Measurements from ENCODE around the gene NGLY1.

The NGLY1 gene

GRCh38 chr3:25713341-25713985 lies 69.8 kb downstream of the NGLY1 start:
- Histone ChIP-seq H3K36me3 (ENCODE audit: control insufficient read depth in 4 of 4, insufficient read depth in 4 of 4, low read length in 3 of 4) (peaks cover 0 to 5% (median 4%) of the 10 kb centered on the region in 4 experiments), H3K9me3 (ENCODE audit: control extremely low read depth in 1 of 5, control insufficient read depth in 4 of 5, insufficient read depth in 2 of 5, low read depth in 1 of 5, low read length in 4 of 5) (peaks cover 0 to 3% (median 0%) of the 10 kb centered on the region in 5 experiments), H3K4me3 (ENCODE audit: control insufficient read depth in 1 of 7, extremely low read depth in 1 of 7, insufficient read depth in 4 of 7, low read depth in 2 of 7, low read length in 6 of 7) (no peak overlapping the region), H3K4me1 (ENCODE audit: control extremely low read depth in 1 of 4, control insufficient read depth in 4 of 4, insufficient read depth in 4 of 4, low read length in 3 of 4) (peaks cover 0 to 3% (median 0%) of the 10 kb centered on the region in 4 experiments), H3K27ac (ENCODE audit: insufficient read depth in 1 of 2, low read depth in 1 of 2, low read length in 2 of 2, poor library complexity in 1 of 2, severe bottlenecking in 2 of 2) (no peak overlapping the region), H3K27me3 (replicated peaks in 2 of 5; ENCODE audit: control insufficient read depth in 4 of 5, insufficient read depth in 5 of 5, low read length in 4 of 5) (no peaks in the 10 kb centered on the region)
- DNase-seq = no peak
- POLR2A ChIA-PET = no interaction called here
- CTCF ChIA-PET = no interaction called here
- 95% methylated on average over 10 of the region's 11 CpGs for WGBS (ENCODE audit: insufficient coverage)

GRCh38 chr3:25711090-25711489 lies 72.2 kb downstream of the NGLY1 start:
- H3K4me1 ChIP-seq (ENCODE audit: control extremely low read depth in 1 of 4, control insufficient read depth in 4 of 4, insufficient read depth in 4 of 4, low read length in 3 of 4) = peaks cover 0 to 3% (median 0%) of the 10 kb centered on the region in 4 experiments
- H3K27ac ChIP-seq (ENCODE audit: insufficient read depth in 1 of 2, low read depth in 1 of 2, low read length in 2 of 2, poor library complexity in 1 of 2, severe bottlenecking in 2 of 2) = no peak overlapping the region
- no peak overlapping the region for H3K4me3 ChIP-seq (ENCODE audit: control insufficient read depth in 1 of 7, extremely low read depth in 1 of 7, insufficient read depth in 4 of 7, low read depth in 2 of 7, low read length in 6 of 7)
- H3K36me3 ChIP-seq (ENCODE audit: control insufficient read depth in 4 of 4, insufficient read depth in 4 of 4, low read length in 3 of 4) = no peaks in the 10 kb centered on the region
- no peaks in the 10 kb centered on the region for H3K9me3 ChIP-seq (ENCODE audit: control extremely low read depth in 1 of 5, control insufficient read depth in 4 of 5, insufficient read depth in 2 of 5, low read depth in 1 of 5, low read length in 4 of 5)
- CTCF ChIA-PET = no interaction called here
- H3K27me3 ChIP-seq (replicated peaks in 2 of 5; ENCODE audit: control insufficient read depth in 4 of 5, insufficient read depth in 5 of 5, low read length in 4 of 5) = no peaks in the 10 kb centered on the region
- POLR2A ChIA-PET = no interaction called here
- no CpG with 5 or more reads among the region's 2 CpGs for WGBS (ENCODE audit: insufficient coverage)
- no peak for DNase-seq

GRCh38 chr3:25708036-25708435 lies 75.2 kb downstream of the NGLY1 start:
- no peak overlapping the region for H3K27ac ChIP-seq (ENCODE audit: insufficient read depth in 1 of 2, low read depth in 1 of 2, low read length in 2 of 2, poor library complexity in 1 of 2, severe bottlenecking in 2 of 2)
- peaks cover 0 to 3% (median 0%) of the 10 kb centered on the region in 4 experiments for H3K4me1 ChIP-seq (ENCODE audit: control extremely low read depth in 1 of 4, control insufficient read depth in 4 of 4, insufficient read depth in 4 of 4, low read length in 3 of 4)
- no peaks in the 10 kb centered on the region for H3K9me3 ChIP-seq (ENCODE audit: control extremely low read depth in 1 of 5, control insufficient read depth in 4 of 5, insufficient read depth in 2 of 5, low read depth in 1 of 5, low read length in 4 of 5)
- no peaks in the 10 kb centered on the region for H3K36me3 ChIP-seq (ENCODE audit: control insufficient read depth in 4 of 4, insufficient read depth in 4 of 4, low read length in 3 of 4)
- 100% methylated on average over 2 of the region's 3 CpGs for WGBS (ENCODE audit: insufficient coverage)
- H3K27me3 ChIP-seq (replicated peaks in 2 of 5; ENCODE audit: control insufficient read depth in 4 of 5, insufficient read depth in 5 of 5, low read length in 4 of 5) = no peaks in the 10 kb centered on the region
- ChIA-PET CTCF (interaction anchor here (1.5 kb wide), 1 partner anchor 13 kb away, joined by 3 read pairs; no protein-coding TSS in a partner anchor), POLR2A (no interaction called here)
- H3K4me3 ChIP-seq (ENCODE audit: control insufficient read depth in 1 of 7, extremely low read depth in 1 of 7, insufficient read depth in 4 of 7, low read depth in 2 of 7, low read length in 6 of 7) = no peak overlapping the region
- no peak for DNase-seq

- Histone ChIP-seq H3K36me3 (ENCODE audit: control insufficient read depth in 4 of 4, insufficient read depth in 4 of 4, low read length in 3 of 4) (no peaks in the 10 kb centered on the region), H3K4me3 (ENCODE audit: control insufficient read depth in 1 of 7, extremely low read depth in 1 of 7, insufficient read depth in 4 of 7, low read depth in 2 of 7, low read length in 6 of 7) (no peak overlapping the region), H3K27me3 (replicated peaks in 2 of 5; ENCODE audit: control insufficient read depth in 4 of 5, insufficient read depth in 5 of 5, low read length in 4 of 5) (no peaks in the 10 kb centered on the region), H3K4me1 (ENCODE audit: control extremely low read depth in 1 of 4, control insufficient read depth in 4 of 4, insufficient read depth in 4 of 4, low read length in 3 of 4) (peaks cover 0 to 3% (median 0%) of the 10 kb centered on the region in 4 experiments), H3K27ac (ENCODE audit: insufficient read depth in 1 of 2, low read depth in 1 of 2, low read length in 2 of 2, poor library complexity in 1 of 2, severe bottlenecking in 2 of 2) (no peak overlapping the region), H3K9me3 (ENCODE audit: control extremely low read depth in 1 of 5, control insufficient read depth in 4 of 5, insufficient read depth in 2 of 5, low read depth in 1 of 5, low read length in 4 of 5) (no peaks in the 10 kb centered on the region)
- DNase-seq = no peak
- POLR2A ChIA-PET = no interaction called here
- CTCF ChIA-PET = interaction anchor here (1.5 kb wide), 1 partner anchor 14 kb away, joined by 3 read pairs; no protein-coding TSS in a partner anchor
- no CpG with 5 or more reads among the region's 2 CpGs for WGBS (ENCODE audit: insufficient coverage)
Measured at GRCh38 chr3:25707268-25707926, 75.8 kb downstream of the NGLY1 start.

- H3K27me3 ChIP-seq (replicated peaks in 2 of 5; ENCODE audit: control insufficient read depth in 4 of 5, insufficient read depth in 5 of 5, low read length in 4 of 5) = no peaks in the 10 kb centered on the region
- no peaks in the 10 kb centered on the region for H3K36me3 ChIP-seq (ENCODE audit: control insufficient read depth in 4 of 4, insufficient read depth in 4 of 4, low read length in 3 of 4)
- WGBS (ENCODE audit: insufficient coverage) = 100% methylated on average over 4 of the region's 4 CpGs
- no peak overlapping the region for H3K4me3 ChIP-seq (ENCODE audit: control insufficient read depth in 1 of 7, extremely low read depth in 1 of 7, insufficient read depth in 4 of 7, low read depth in 2 of 7, low read length in 6 of 7)
- POLR2A ChIA-PET = no interaction called here
- no peaks in the 10 kb centered on the region for H3K9me3 ChIP-seq (ENCODE audit: control extremely low read depth in 1 of 5, control insufficient read depth in 4 of 5, insufficient read depth in 2 of 5, low read depth in 1 of 5, low read length in 4 of 5)
- CTCF ChIA-PET = no interaction called here
- no peaks in the 10 kb centered on the region for H3K4me1 ChIP-seq (ENCODE audit: control extremely low read depth in 1 of 4, control insufficient read depth in 4 of 4, insufficient read depth in 4 of 4, low read length in 3 of 4)
- no peak overlapping the region for H3K27ac ChIP-seq (ENCODE audit: insufficient read depth in 1 of 2, low read depth in 1 of 2, low read length in 2 of 2, poor library complexity in 1 of 2, severe bottlenecking in 2 of 2)
- DNase-seq = no peak
Measured at GRCh38 chr3:25706213-25706612, 77.0 kb downstream of the NGLY1 start.

GRCh38 chr3:25697553-25697952 lies 85.7 kb downstream of the NGLY1 start:
- H3K9me3 ChIP-seq (ENCODE audit: control extremely low read depth in 1 of 5, control insufficient read depth in 4 of 5, insufficient read depth in 2 of 5, low read depth in 1 of 5, low read length in 4 of 5) = peaks cover 0 to 3% (median 0%) of the 10 kb centered on the region in 5 experiments
- H3K27ac ChIP-seq (ENCODE audit: insufficient read depth in 1 of 2, low read depth in 1 of 2, low read length in 2 of 2, poor library complexity in 1 of 2, severe bottlenecking in 2 of 2) = no peak overlapping the region
- peaks cover 0 to 12% (median 1%) of the 10 kb centered on the region in 4 experiments for H3K4me1 ChIP-seq (ENCODE audit: control extremely low read depth in 1 of 4, control insufficient read depth in 4 of 4, insufficient read depth in 4 of 4, low read length in 3 of 4)
- ChIA-PET CTCF (interaction anchor here (0.9 kb wide), 1 partner anchor 16 kb away, joined by 3 read pairs; no protein-coding TSS in a partner anchor), POLR2A (interaction anchor here (1.0 kb wide), 1 partner anchor 29 kb away, joined by 4 read pairs; no protein-coding TSS in a partner anchor)
- WGBS (ENCODE audit: insufficient coverage) = no CpG with 5 or more reads among the region's 1 CpG
- H3K4me3 ChIP-seq (ENCODE audit: control insufficient read depth in 1 of 7, extremely low read depth in 1 of 7, insufficient read depth in 4 of 7, low read depth in 2 of 7, low read length in 6 of 7) = no peak overlapping the region
- H3K27me3 ChIP-seq (replicated peaks in 2 of 5; ENCODE audit: control insufficient read depth in 4 of 5, insufficient read depth in 5 of 5, low read length in 4 of 5) = peaks cover 0 to 4% (median 0%) of the 10 kb centered on the region in 5 experiments
- peak in 1 of 3 donors; percentile 8 for DNase-seq
- H3K36me3 ChIP-seq (ENCODE audit: control insufficient read depth in 4 of 4, insufficient read depth in 4 of 4, low read length in 3 of 4) = no peaks in the 10 kb centered on the region
